GM12878 (cell line): ENCODE data around the gene CFAP74. TPM values are rescaled to one million over a fixed set of nuclear protein-coding genes. Genes with fewer than 3 reads are reported as not detected.

Source experiments
- ATAC-seq: fragments of 200-7000 bp; cut with Tn5 transposase; 3 replicates; pipeline ENCODE4 v1.9.1; 2020; ENCODE audit warnings: mild to moderate bottlenecking, moderate library complexity
- BruUV-seq: library from RNA; stranded (reverse); fragments of 400-500 nt; replicated peaks from 2 replicates; lab custom pipeline; 2021; lab: Mats Ljungman, UMichigan
- CTCF ChIA-PET: fragments of 300-600 bp; sonication (Branson Sonifier 250); formaldehyde crosslinking; extraction: SDS; loops from one replicate; lab custom pipeline; 2021; ENCODE audit warnings: inconsistent platforms; lab: Yijun Ruan, JAX
- POLR2A ChIA-PET: fragments of 350-600 bp; formaldehyde crosslinking; extraction: SDS; loops from one replicate; lab custom pipeline; 2021; ENCODE audit warnings: inconsistent platforms; lab: Charles Lee
- RAD21 ChIA-PET: fragments of 300-600 bp; sonication (Branson Sonifier 250); formaldehyde crosslinking; loops from one replicate; lab custom pipeline; 2023; ENCODE audit warnings: antibody characterized with exemption; ENCODE audit not compliant: unreplicated experiment; lab: Charles Lee
- SMC1A ChIA-PET: fragments of 300-600 bp; sonication (Branson Sonifier 250); formaldehyde crosslinking; loops from one replicate; lab custom pipeline; 2023; ENCODE audit not compliant: unreplicated experiment, uncharacterized antibody; lab: Charles Lee
- DNase-seq: peaks from one replicate; pipeline ENCODE4 v3.0.0-alpha.2; 2011; ENCODE audit warnings: low read depth, low spot score
- FAIRE-seq: peaks from 3 replicates; lab custom pipeline; 2011; peaks lifted over from hg19 to GRCh38; lab: Jason Lieb, UNC
- H2AFZ ChIP-seq: 2 replicates; pipeline ENCODE4 v1.6.0; 2011; ENCODE audit warnings: low read depth, low read length, control low read depth; ENCODE audit not compliant: control insufficient read depth
- H3K27ac ChIP-seq: 2 replicates; pipeline ENCODE4 v1.5.1; 2011; ENCODE audit warnings: control low read depth; ENCODE audit not compliant: control insufficient read depth, insufficient read depth
- H3K27me3 ChIP-seq, 2 experiments: replicated peaks in 1 of 2; 2 replicates each; pipeline versions ENCODE4 v1.6.0 to v1.6.1; 2011; ENCODE audit warnings: low read length in 1 of 2; ENCODE audit not compliant: control insufficient read depth in 2 of 2, insufficient read depth in 2 of 2
- H3K36me3 ChIP-seq, 2 experiments: 2 replicates each; pipeline ENCODE4 v1.5.1; 2011; ENCODE audit warnings: low read length in 1 of 2; ENCODE audit not compliant: control insufficient read depth in 2 of 2, insufficient read depth in 2 of 2
- H3K4me1 ChIP-seq: 2 replicates; pipeline ENCODE4 v1.6.1; 2011; ENCODE audit warnings: mild to moderate bottlenecking, low read length, moderate library complexity, mixed read lengths; ENCODE audit not compliant: control insufficient read depth, insufficient read depth
- H3K4me2 ChIP-seq: 2 replicates; pipeline ENCODE4 v1.6.0; 2011; ENCODE audit warnings: control low read depth; ENCODE audit not compliant: control insufficient read depth, insufficient read depth
- H3K4me3 ChIP-seq: fragments of 200-600 bp; sonication (generic); 2 replicates; pipeline ENCODE4 v1.5.1; 2016
- H3K79me2 ChIP-seq: 2 replicates; pipeline ENCODE4 v1.6.0; 2011; ENCODE audit warnings: low read length; ENCODE audit not compliant: control insufficient read depth, insufficient read depth
- H3K9ac ChIP-seq: 2 replicates; pipeline ENCODE4 v1.8.0; 2011; ENCODE audit warnings: low read length, control low read depth, mixed read lengths; ENCODE audit not compliant: control insufficient read depth, insufficient read depth
- H3K9me3 ChIP-seq: replicated peaks from 3 replicates; pipeline ENCODE4 v1.5.1; 2011; ENCODE audit warnings: mild to moderate bottlenecking, low read length; ENCODE audit not compliant: control insufficient read depth, insufficient read depth
- H4K20me1 ChIP-seq: 2 replicates; pipeline ENCODE4 v1.6.0; 2011; ENCODE audit not compliant: control insufficient read depth, insufficient read depth
- MEF2B ChIP-seq: fragments of 450-650 bp; IDR thresholded peaks from 2 replicates; pipeline ENCODE4 v1.6.1; 2018; ENCODE audit warnings: mild to moderate bottlenecking, moderate library complexity; ENCODE audit not compliant: partially characterized antibody, poor library complexity, severe bottlenecking
- MXI1 ChIP-seq: fragments of 150-350 bp; IDR thresholded peaks from 2 replicates; pipeline ENCODE4 v1.6.1; 2011; ENCODE audit warnings: low read depth, mild to moderate bottlenecking, inconsistent platforms, low read length, improper control_type of control experiment
- MYB ChIP-seq: fragments of 150-350 bp; IDR thresholded peaks from 2 replicates; pipeline ENCODE4 v1.6.1; 2014; ENCODE audit warnings: mild to moderate bottlenecking, low read depth, low read length, borderline replicate concordance
- NFYB ChIP-seq: IDR thresholded peaks from 2 replicates; pipeline ENCODE4 v1.6.1; 2011; ENCODE audit warnings: low read depth, mild to moderate bottlenecking, low read length, improper control_type of control experiment, moderate library complexity; ENCODE audit not compliant: insufficient read depth
- POLR2AphosphoS2 ChIP-seq: IDR thresholded peaks from 2 replicates; pipeline ENCODE4 v1.6.1; 2011; ENCODE audit warnings: low read depth, mild to moderate bottlenecking, low read length, improper control_type of control experiment, moderate library complexity
- RBBP5 ChIP-seq: fragments of 200-600 bp; sonication (generic); conservative IDR thresholded peaks from 2 replicates; pipeline ENCODE4 v1.6.1; 2016
- SIN3A ChIP-seq: IDR thresholded peaks from 2 replicates; pipeline ENCODE4 v1.6.1; 2012; ENCODE audit warnings: low read depth, low read length, improper control_type of control experiment
- SIX5 ChIP-seq: IDR thresholded peaks from 2 replicates; pipeline ENCODE4 v1.6.1; 2011; ENCODE audit warnings: mild to moderate bottlenecking, low read depth, low read length, moderate library complexity; ENCODE audit not compliant: severe bottlenecking
- YY1 ChIP-seq: IDR thresholded peaks from 2 replicates; pipeline ENCODE4 v1.6.1; 2011; ENCODE audit warnings: low read depth, mild to moderate bottlenecking, low read length
- WGBS: methylation state at CpG from one replicate; pipeline ENCODE4 v1.1.6; 2016; ENCODE audit warnings: low lambda C conversion rate; ENCODE audit not compliant: insufficient replicate concordance, insufficient coverage; ENCODE audit errors: missing lambda C conversion rate; 5-methylcytosine and 5-hydroxymethylcytosine counted together
- in situ Hi-C: fragments of 300-500 bp; cut with MboI; formaldehyde crosslinking; loops from 9 replicates; pipeline ENCODE4 v1.14.3; 2018; ENCODE audit warnings: mixed read lengths
- intact Hi-C: fragments of 100-400 bp; cut with micrococcal nuclease; formaldehyde crosslinking; loops from one replicate; pipeline ENCODE4 v1.14.2; 2022; ENCODE audit not compliant: unreplicated experiment
- polyA plus RNA-seq, 11 experiments: library from polyadenylated mRNA; depleted of rRNA in 4 of 11; unstranded in 6 of 11; stranded (reverse) in 5 of 11; fragments of >200 nt; fragmentation: Nextera tagmentation in 4 of 11; fragmentation: Illumina TruSeq in 1 of 11; extraction: Ambion mirVana in 4 of 11; extraction: Trizol in 1 of 11; gene quantifications; 1 replicate in 1 of 11; 2 replicates in 10 of 11; pipeline versions ENCODE4 v1.2.1 to v1.2.3, GENCODE V29; 2011 to 2016; ENCODE audit warnings: inconsistent platforms in 2 of 11, missing spikeins in 2 of 11, low read depth in 1 of 11
- total RNA-seq, 4 experiments: library from RNA; depleted of rRNA in 3 of 4; stranded (reverse); fragments of >200 nt in 3 of 4; fragmentation: Illumina TruSeq in 1 of 4; extraction: Trizol in 1 of 4; gene quantifications; 2 replicates each; pipeline versions ENCODE4 v1.2.1 to v1.2.3, GENCODE V29; 2013 to 2021
- TF ChIP-seq, protein P1 (sequence below): IDR thresholded peaks from 2 replicates; pipeline ENCODE4 v1.6.1; 2012; ENCODE audit warnings: mild to moderate bottlenecking, low read depth, low read length
- TF ChIP-seq, protein P2 (sequence below): IDR thresholded peaks from 2 replicates; pipeline ENCODE4 v1.6.1; 2011; ENCODE audit warnings: mild to moderate bottlenecking, low read depth, low read length, moderate library complexity; ENCODE audit not compliant: insufficient replicate concordance
- TF ChIP-seq, protein P3 (sequence below): fragments of 450-650 bp; IDR thresholded peaks from 2 replicates; pipeline ENCODE4 v1.6.1; 2018; ENCODE audit warnings: borderline replicate concordance, mild to moderate bottlenecking; ENCODE audit not compliant: partially characterized antibody

CFAP74 gene
- total and polyA plus RNA-seq, 10 of the 15 experiments (the other 5 are each of a cell fraction or from before 2014, with no cell fraction given) = 0.01 TPM; not detected in 9

DNA sequence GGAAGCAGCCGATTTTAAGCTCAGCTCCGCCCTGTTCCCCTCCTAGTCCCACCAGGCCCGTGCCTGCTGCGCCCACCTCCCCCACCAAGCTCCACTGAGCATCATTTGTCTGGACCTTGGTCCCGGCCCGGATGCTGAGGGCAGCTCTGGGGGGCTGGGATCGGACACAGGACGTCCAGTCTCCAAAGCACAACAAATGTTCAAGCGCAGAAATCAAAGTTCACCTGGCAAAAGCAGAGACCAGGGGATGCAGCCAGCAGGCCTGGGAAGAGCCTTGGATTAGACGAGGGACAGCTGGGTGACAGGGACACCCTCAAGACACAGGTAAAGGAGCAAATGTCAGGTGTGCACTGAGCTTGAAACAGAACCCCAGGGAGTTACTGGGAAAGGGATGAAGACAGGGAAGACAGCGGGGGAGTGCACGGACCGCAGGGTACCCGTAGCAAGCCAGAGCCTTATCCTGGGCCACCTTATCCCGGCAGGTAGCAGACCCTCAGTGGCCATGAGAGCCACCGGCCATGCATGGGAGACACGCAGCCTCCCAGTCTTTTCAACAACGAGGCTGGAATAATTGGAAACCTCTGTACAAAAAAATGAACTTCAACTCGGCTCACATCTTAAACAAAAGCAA lies 62.3 kb downstream of the CFAP74 start:
- Histone ChIP-seq H3K4me1 (no peaks in the 10 kb centered on the region), H3K27me3 (no peaks in the 10 kb centered on the region), H3K9me3 (no peaks in the 10 kb centered on the region), H2AFZ (no peak overlapping the region), H3K27ac (no peak overlapping the region), H3K79me2 (no peaks in the 10 kb centered on the region), H3K9ac (no peak overlapping the region), H3K4me3 (no peak overlapping the region), H3K4me2 (no peak overlapping the region), H3K36me3 (no peaks in the 10 kb centered on the region), H4K20me1 (no peaks in the 10 kb centered on the region)
- SMC1A ChIA-PET = no interaction called here
- intact Hi-C loops (loop anchor here (5.0 kb wide), 1 partner anchor 106 kb away; no protein-coding TSS in a partner anchor), in situ Hi-C loops (no loop called here)
- RAD21 ChIA-PET = no interaction called here
- FAIRE-seq (no peak), DNase-seq (no peak), ATAC-seq (no peak)
- POLR2A ChIA-PET = no interaction called here
- WGBS = 32% methylated on average over 19 of the region's 19 CpGs
- CTCF ChIA-PET = no interaction called here
- no TSS peak for BruUV-seq
- TF ChIP-seq RBBP5 (no peak), MYB (no peak), MXI1 (no peak), YY1 (no peak), SIX5 (no peak), NFYB (no peak), SIN3A (no peak), MEF2B (no peak), POLR2AphosphoS2 (no peak)
- TF ChIP-seq, protein P1, sequence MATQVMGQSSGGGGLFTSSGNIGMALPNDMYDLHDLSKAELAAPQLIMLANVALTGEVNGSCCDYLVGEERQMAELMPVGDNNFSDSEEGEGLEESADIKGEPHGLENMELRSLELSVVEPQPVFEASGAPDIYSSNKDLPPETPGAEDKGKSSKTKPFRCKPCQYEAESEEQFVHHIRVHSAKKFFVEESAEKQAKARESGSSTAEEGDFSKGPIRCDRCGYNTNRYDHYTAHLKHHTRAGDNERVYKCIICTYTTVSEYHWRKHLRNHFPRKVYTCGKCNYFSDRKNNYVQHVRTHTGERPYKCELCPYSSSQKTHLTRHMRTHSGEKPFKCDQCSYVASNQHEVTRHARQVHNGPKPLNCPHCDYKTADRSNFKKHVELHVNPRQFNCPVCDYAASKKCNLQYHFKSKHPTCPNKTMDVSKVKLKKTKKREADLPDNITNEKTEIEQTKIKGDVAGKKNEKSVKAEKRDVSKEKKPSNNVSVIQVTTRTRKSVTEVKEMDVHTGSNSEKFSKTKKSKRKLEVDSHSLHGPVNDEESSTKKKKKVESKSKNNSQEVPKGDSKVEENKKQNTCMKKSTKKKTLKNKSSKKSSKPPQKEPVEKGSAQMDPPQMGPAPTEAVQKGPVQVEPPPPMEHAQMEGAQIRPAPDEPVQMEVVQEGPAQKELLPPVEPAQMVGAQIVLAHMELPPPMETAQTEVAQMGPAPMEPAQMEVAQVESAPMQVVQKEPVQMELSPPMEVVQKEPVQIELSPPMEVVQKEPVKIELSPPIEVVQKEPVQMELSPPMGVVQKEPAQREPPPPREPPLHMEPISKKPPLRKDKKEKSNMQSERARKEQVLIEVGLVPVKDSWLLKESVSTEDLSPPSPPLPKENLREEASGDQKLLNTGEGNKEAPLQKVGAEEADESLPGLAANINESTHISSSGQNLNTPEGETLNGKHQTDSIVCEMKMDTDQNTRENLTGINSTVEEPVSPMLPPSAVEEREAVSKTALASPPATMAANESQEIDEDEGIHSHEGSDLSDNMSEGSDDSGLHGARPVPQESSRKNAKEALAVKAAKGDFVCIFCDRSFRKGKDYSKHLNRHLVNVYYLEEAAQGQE = no peak
- TF ChIP-seq, protein P2, sequence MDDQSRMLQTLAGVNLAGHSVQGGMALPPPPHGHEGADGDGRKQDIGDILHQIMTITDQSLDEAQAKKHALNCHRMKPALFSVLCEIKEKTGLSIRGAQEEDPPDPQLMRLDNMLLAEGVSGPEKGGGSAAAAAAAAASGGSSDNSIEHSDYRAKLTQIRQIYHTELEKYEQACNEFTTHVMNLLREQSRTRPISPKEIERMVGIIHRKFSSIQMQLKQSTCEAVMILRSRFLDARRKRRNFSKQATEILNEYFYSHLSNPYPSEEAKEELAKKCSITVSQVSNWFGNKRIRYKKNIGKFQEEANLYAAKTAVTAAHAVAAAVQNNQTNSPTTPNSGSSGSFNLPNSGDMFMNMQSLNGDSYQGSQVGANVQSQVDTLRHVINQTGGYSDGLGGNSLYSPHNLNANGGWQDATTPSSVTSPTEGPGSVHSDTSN = no peak
- TF ChIP-seq, protein P3, sequence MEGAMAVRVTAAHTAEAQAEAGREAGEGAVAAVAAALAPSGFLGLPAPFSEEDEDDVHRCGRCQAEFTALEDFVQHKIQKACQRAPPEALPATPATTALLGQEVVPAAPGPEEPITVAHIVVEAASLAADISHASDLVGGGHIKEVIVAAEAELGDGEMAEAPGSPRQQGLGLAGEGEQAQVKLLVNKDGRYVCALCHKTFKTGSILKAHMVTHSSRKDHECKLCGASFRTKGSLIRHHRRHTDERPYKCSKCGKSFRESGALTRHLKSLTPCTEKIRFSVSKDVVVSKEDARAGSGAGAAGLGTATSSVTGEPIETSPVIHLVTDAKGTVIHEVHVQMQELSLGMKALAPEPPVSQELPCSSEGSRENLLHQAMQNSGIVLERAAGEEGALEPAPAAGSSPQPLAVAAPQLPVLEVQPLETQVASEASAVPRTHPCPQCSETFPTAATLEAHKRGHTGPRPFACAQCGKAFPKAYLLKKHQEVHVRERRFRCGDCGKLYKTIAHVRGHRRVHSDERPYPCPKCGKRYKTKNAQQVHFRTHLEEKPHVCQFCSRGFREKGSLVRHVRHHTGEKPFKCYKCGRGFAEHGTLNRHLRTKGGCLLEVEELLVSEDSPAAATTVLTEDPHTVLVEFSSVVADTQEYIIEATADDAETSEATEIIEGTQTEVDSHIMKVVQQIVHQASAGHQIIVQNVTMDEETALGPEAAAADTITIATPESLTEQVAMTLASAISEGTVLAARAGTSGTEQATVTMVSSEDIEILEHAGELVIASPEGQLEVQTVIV = no peak
